HG02938 (cell line): ENCODE results near the gene GASK1A.

Experiments
- ATAC-seq: cut with Tn5 transposase; IDR thresholded peaks from one replicate; pipeline ENCODE4 v1.9.1; 2021; ENCODE audit warnings: mild to moderate bottlenecking, moderate library complexity; ENCODE audit not compliant: unreplicated experiment

Gene GASK1A

DNA sequence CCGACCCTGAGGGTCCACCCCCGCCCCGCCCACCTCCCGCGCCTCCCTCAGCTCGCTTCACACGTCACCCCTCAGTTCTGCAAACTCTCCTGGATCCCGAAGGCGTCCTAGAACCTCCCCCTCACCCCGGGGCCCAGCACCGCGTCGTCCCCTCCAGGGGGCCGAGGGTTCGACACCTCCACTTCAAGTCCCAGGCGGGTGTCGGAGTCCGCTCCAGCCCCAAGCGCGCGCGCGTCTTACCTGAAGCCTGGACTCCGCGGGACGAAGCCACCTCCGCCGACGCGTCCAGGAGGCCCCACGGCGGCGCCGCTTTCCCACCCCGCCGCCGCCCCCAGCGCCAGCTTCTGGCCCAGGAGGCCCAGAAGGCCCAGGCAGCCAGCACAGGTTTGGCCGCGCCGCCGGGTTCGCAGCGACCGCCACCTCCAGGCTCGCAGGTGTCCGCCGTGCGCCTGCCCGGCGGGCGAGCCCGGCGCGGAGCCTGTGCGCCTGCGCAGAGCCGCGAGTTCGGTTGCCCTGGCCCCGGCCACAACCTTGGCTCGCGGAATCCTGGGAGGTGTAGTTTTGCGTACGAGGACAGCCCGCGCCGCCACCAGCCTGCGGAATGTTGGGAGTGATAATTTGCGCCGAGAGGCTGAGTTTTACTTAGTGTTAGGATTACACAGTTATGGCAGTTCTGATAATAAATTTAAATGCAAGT is 126.6 kb downstream of the GASK1A start, which contains the start of gene POMGNT2:
POMGNT2 (minus strand) TSS at position 484 of the 697 bp plus-strand sequence. CDS start 24,648 bp downstream, outside the sequence.
- ATAC-seq, result peak; percentile 76

DNA sequence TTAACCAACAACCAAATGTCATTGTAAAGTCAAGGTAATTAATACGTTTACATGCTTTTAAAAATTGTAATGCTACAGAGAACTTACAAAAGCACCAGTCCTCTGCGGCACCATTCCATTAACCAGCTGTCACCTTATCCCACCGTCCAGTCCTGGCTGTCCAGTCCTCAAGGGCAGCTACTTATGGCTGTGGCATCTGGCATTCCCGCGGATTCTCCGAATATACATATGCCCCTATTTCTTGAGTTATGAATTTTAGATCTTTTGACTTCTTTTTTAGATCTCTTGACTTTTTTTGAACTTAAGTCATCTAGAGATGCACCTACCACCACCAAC is 127.2 kb downstream of the GASK1A start:
- no peak for ATAC-seq
